NCI-H526 (cell line): Measurements from ENCODE around the gene IL34.
A peak's percentile ranks its signal among the peaks of the same experiment; 100 is the strongest.

Source experiments
- DNase-seq, 2 experiments: peaks; one replicate each; lab custom pipeline; 2025; lab: John Stamatoyannopoulos, UW

The IL34 gene

DNA sequence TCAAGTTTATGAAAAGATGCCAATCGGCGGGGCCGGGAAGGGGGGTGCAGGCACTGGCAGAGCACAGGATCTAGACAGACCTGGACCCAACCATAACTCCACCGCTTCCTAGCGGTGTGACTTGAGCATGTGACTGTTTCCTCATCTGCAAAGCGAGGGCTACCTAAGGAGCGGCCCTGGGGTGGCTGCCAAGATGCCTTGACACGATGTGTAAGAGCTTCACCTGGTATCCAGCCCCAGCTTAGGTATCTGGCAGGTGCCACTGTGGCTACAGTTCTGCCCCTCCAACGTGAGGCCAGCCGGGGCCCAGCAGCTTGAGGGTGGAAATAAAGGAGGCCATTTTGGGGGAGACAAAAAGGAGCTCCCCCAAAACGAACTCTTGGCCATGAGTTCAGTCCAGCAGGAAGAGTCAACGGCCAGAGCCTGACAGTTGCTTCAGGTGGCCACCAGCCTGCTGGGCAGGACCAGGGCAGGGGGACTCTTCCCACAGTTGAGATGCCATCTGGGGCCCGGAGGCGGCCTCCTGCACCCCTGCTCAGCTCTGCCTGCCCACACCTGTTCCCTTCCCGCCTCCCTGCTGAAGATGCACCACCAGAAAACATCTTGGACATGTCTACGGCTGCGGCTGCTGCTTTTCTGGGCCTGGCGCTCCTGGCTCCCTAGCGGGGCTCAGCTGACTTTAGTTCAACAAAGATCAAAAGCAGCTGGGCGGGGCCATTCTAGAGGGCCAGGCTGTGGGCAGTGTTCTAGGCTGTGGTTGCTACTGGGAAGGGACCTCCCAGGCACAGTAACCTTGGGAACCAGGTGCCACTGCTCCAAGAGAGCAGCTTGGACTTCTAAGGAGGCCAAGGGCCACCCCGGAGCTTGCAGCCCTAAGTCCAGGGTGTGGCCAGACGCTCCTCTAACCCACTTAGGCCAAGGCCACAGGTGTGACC is 42.9 kb downstream of the IL34 start:
- no peak for DNase-seq

DNA sequence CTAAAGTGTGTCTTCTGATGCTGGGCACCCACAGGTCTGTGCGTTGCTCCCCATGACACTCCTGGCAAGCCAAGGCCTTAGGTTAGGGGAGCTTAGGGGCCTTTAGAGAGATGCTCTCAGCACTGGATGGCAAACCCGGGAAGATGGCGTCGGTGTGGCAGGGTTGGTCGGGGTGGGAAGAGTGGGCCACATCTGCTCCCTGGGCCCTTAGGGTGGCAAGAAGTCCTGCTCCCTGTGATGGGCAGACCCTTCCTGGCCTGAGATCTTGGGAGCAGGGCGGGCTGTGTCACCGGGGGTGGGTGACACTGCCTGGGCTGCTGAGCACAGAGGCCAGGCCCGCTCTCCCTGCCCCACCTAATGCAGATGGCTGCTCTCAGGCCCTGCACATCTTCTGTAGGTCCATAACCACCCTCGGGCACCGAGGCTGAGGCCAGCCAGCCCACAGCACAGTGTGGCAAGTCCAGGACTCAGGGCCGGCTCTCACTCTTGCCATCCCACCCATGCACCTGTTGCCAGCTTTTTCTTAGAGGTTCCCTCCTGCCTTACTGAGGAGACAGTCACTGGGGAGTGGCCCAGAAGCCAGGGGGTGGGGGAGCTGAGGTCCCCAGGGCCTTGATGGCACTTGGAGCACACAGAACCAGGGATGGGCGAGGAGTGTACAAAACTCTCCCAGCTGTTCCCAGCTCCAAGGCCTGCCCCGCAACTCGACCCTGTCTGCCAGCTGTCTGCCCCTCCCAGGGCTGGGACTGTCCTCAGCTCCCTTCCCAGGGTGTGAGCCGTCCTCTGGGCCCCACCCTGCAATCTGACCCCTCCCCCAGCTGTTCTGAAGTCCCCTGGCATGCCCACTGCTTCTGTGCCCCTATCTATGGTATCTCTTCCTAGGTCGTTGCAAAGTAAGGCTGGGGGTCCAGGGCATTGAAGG is 43.9 kb downstream of the IL34 start:
- no peak for DNase-seq

DNA sequence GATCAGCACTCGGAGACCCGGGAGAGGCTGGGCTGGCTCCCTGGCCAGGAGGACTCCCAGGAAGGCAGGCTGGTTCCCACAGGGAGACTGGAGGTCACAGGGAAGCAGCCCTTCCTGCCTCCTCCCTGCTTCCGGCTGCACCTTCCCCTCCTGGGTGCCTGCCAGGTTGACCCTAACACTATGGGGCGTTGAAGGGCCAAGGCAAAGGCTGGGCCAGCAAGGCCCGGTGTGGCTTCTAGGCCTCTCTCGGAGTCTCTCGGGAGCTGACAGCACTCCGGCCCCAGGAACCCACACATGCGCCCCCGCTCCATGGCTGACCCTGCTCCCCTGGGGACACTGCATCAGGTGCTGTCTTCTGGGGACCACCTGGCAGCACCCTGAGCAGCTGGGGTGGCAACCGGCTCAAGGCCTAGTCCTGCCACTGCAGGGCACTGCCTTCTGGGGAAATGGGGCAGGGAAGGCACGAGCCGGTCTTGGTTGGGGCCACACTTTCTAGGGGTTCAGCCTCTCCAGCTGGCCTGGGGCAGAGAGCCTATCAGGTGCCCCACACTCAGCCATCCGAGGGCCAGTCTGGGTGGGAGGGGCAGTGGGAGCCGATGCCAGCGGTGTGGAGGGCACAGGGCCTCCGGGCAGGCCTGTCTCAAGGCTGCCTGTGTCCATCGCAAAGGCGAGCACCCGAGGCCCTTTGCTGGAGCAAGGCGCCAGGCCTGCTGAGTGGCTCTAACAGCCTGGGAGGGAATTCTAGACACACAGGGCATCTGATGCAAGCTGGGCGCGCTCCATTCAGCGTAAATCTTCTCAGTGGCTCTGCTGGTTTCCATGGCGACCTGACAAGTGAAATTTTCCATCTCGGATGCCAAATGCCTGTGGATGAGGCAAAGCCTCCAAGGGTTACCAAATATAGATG is 45.1 kb downstream of the IL34 start:
- no peak for DNase-seq

DNA sequence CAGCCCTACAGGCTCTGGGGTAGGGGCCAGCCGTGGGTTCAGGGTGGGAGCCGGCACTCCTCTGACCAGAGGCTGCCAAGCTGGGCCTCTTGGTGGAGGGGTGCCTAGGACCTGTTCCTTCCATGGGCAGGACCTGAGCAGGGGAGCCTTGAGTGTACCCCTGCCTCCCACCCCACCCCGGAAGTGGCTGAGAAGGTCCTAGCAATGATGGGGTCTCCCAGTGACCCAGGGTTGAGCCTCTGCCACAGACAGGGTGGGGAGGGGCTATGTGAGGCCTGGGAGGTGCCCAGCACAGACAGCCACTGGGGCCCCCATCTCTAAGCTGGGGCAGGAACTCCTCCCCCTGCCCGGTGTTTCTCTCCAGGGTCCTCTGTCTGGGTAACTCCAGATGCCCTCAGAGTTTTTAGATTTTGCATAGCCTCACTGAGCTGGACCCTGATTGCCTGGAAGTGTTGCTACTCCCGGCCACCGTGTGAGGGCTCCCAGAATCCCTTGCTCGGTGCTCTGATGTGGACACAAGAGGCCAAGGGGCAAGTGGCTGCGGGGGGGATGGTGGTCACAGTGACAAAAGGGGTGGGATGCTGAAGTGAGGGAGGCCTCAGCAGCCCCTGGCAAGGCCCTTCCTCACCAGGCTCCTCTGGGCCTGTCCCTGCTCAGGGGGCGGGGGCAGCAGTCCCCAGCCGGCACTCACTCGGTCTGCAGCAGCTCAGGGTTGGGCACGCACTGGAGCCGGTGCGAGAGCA is 45.9 kb downstream of the IL34 start:
- no peak for DNase-seq

DNA sequence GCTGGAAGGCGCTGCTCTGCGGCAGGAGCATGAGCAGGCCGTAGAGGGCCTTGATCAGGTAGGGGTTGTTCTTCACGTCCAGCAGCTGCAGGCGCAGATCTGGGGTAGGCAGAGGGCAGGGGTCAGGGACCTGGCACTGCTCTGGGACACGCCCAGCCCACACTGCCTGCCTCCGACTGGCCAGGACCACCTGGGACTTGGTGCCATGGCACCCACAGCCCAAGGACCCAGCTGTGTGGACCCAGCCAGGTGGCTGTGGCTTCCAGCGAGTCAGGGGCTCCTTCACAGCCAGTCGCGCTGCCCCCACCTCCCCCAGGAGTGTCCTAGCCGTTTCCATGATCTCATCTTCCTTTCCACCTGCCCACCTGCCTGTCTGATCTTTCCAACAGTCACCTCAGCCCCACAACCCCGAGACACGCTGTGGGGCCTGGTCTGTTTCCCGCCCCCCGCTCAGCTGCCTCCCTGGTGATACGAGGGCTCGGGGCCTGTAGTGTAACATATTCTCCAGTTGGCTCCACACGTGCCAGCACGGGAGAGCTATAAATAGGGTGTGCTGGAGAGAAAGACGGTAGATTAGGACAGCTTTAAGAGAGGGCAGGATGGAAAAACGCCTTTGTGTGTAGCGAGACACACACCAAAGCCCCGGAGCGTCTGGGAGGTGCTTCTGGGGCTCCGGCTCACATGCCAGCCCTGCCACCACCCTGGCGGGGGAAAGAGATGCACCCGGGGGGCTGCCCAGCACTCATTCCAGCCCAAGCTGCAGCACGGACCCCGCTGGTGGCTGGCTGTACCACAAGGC is 46.7 kb downstream of the IL34 start:
- DNase-seq: peak in 1 of 2 experiments; percentile 5

DNA sequence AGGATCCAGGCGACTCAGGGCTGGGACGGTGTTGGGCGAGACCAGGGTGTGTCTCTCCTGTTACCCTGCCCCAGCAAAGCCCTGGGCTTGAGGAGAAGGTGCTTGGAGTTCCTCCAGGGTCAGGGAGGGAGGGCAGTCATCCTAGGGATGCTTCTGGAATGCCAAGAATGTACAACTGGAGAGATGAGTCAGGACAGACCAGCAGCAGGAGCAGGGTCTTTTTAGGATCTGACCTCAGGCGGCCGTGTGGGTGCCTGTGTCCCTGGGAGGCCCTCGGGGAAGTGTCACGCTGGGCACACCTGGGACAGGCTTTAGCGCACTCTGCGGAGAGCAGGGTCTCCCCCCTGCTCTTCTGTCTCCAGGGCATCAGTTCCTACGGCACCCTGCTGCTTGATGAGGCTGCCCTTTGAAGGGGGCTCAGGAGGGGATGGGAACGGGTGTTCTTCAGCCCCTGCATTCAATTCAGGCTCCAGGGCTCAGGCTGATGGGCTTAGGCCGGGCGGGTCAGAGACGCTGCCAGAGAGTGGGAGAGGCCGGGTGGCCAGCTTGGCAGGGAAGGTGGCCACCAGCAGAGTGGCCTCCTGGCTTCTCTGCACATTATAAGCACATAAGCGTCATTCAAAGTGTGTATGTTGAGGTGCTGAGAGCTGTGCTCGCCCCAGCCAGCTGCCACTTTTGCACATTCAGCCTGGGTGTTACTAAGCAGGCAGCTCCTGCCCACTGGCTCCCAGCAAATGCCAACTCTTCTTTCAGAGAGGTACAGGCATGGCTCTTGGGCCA is 47.9 kb downstream of the IL34 start:
- DNase-seq: no peak

DNA sequence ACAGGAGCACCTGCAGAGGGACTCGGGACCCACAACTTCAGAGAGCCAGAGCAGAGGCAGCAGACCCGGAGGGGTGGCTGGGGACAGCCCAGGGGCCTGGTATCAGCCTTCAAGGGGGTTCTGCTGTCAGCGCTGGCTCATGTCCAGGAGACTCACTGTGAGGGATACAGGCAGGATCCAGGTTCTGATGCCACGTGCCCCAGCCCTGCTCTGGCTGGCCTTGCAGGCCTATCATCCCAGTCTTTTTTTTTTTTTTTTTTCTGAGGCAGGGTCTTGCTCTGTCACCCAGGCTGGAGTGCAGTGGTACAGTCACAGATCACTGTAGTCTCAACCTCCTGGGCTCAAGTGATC is 48.5 kb downstream of the IL34 start:
- no peak for DNase-seq

DNA sequence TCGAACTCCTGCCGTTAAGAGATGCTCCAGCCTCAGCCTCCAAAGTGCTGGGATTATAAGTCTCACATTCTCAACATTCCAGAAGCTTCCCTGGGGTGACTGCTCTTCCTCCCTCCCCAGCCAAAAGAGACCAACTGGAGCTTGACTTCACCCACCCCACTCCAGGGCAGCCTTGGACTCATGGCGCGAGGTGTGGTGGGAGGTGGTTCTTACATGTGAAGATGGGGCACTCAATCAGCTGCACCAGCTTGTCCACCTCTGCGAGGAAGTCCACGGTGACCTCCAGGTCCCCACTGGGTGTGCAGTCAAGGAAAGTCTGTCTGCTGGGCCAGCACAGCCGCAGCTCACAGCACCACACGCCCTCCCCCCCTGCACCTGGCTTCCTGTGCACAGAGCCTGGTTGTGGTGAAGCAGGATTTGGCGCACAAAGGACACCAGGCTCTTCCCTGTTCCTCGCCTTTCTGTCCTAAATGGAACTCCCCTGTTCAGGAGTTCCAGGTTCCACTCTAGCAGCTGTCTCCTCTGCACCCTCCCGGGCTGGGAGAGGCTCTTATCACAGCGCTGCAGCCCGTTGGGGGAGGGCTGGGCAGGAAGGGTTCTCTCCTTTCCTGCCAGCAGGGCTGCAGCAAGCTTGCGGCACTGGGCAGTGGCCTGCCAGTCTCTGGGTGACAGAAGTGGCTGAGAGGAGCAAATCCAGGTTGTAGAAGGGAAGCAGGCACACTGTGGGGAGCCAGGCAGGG is 49.1 kb downstream of the IL34 start:
- no peak for DNase-seq

DNA sequence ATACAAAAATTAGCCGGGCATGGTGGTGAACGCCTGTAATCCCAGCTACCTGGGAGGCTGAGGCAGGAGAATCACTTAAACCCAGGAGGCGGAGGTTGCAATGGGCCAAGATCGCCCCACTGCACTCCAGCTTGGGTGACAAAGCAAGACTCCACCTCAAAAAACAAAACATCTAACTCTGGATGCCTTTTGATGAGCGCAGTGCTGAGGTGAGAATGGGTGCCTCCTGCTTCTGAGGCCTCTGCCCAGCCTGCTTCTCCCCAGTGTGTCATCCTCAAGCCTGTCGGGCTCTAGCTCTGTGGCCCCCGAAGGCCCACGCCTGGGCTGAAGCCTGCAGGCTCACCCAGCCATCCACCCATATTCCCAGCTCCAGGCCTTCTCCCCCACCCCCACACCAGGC is 50.0 kb downstream of the IL34 start:
- no peak for DNase-seq

DNA sequence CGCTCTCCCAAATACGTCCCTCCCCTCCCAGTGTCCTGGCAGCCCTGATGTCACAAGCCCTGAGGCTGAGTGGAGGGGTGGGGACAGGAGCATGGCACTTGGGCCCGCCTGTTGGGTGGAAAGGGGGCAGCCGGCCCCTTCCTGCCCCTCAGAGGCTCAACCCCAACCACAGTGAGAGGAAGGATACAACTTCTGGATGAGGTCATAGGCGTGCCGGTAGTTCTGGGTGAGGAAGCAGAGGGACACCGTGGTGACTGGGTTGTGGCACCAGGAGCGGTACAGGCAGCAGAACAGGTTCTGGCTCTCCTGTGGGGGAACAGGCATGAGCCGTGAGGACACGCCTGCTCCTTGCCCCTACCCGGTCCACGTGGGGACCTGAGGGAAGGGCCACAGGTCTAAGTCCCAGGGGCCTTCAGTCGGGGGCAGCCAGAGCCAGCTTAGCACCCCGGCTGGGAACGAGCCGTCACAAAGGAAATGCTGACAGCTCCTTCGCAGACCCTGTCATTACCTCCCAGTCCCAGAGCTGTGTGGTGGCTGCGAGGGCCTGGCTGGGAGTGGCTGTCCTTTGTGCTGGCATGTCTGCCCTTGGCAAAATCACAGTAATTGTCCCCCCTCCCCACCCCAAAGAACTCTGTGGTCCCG is 50.7 kb downstream of the IL34 start:
- DNase-seq: no peak

DNA sequence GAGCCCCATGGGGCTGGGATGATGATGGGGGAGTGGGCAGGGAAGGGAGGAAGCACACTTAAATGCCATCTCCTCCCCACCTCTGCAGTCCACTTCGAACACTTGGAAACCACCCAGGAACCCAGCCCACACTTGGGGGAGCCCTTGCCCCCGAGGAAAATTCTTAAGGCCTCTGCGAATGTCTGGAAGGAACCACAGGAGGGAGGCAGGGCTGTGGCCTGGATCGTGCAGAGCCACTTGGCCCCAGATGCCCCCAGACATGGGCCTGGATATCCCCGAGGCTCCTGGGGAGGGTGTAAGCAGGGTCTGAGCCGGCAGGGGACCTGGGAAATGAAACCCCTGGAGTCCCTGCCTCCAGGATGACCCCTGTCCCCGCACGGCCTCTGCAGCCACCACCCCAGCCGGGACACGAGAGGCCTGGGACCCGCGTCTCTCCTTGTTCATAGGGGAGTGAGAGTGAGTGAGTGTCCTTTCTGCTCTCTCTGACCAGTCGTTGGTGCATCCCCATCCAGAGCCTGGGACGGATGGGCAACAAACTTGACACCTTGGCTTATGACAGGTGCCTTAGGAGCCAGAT is 51.3 kb downstream of the IL34 start:
- no peak for DNase-seq

DNA sequence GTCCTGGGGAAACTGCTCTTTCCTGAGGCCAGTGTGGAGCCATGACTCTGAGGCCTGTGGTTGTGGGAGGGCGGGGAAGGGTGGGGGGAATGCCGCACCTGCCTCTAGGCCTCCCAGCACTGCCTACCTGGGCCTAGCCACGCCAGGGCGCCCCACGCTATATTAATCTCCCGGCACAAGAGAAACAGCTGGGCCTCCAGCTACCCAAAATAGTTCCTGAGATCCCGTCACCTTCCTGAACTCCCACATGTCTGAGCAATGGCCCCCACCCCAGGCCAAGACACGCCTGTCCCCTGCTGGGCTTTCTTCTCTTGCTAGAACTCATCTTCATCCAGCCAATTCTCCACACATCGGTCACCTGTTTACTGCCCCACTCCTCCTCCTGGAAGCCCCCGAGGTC is 52.5 kb downstream of the IL34 start:
- no peak for DNase-seq

DNA sequence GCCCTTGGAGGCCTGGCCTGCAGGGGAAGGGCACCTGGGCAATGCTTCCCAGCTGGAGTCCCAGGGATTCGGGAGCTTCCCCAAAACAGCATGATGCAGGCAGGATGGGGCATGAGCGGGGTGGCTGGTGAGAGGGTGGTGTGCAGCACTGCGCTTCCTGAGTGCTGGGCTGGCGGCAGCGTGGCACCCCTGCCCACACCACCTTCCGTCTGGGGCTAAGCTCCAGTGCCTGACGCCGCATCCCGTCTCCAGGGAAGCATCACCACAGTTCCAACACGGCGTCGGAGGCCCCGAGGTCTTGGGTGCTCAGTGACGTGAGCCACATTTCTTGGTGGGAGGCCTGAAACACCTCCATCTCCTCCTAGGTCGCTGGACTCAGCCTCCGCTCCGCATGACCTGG is 53.3 kb downstream of the IL34 start:
- no peak for DNase-seq

DNA sequence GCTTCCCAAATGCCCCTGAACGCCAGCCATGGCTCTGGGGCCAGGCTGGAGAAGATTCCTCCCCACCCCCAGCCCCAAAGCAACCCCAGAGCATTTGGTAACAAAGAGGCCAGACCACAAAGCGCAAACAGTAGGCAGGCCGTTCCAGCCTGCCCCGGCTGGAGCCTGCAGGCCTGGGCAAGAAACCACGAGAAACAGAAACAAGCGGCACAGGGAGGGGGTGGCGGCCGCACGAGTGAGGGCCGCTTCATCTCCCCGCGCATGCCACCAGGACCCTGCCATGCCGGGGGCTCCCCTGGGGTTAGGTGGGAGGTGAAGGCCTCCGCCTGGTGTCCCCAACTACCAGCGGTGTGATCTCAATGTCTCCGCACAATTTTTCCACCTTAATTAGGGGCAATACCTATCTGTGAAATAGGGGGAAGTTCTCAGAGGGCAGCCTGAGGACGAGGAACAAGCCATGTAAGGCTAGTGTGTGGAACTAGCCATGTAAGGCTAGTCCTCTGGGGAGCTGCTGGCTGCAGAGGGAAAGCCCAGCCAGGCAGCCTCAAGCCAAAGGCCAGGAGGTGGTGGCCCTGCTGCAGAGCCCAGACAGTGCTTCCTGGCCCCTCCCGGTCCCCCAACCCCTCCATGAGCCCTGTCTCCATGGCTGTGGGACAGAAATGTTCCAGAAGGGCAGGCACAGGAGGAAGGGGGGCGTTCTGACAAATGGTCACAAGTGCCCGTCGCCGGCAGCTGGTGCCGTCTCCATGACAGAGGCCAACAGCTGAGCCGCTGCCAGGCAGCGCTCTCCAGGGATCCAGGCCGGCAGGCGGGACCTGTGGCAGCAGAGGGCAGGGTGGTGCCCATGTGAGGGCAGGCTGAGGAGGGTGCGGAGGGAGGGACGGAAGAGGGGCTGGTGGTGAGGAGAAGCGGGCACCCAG is 54.0 kb downstream of the IL34 start:
- no peak for DNase-seq

DNA sequence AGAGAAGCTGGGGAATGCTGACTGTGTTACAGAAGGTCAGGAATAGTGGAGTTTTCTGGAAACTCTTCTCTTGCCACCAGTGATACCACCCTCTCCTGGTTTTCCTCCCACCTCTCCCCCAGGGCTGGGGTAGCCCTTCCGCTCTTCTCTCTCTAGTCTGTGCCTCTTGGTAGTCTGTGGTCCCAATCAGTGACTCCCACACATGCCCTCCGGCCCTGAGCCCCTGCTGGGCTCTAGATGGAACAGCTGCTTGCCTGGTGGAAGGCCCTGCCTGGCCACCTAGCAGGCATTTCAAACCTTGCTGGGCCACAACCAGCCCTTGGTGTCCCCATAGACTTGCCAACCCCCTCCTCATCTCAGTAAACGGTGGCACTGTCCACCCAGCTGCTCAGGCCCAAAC is 54.7 kb downstream of the IL34 start:
- no peak for DNase-seq

DNA sequence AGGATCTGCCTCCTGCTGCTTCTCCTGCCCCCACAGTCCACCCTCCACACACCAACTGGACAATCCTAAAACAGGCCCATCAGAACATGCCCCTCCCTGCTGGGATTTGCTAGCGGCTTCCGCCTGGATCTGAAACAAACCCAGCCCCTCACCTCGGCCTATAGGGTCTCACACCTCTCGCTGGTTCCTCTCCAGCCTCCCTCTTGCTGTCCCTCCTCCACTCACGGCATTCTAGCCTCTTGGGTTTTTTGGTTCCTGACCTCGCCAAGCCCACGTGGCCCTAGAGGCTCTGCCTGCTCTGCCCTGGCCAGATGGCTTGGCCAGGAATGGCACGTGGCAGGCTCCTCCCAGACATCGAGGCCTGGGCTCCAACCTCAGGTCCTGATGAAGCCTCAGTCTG is 55.2 kb downstream of the IL34 start:
- no peak for DNase-seq

DNA sequence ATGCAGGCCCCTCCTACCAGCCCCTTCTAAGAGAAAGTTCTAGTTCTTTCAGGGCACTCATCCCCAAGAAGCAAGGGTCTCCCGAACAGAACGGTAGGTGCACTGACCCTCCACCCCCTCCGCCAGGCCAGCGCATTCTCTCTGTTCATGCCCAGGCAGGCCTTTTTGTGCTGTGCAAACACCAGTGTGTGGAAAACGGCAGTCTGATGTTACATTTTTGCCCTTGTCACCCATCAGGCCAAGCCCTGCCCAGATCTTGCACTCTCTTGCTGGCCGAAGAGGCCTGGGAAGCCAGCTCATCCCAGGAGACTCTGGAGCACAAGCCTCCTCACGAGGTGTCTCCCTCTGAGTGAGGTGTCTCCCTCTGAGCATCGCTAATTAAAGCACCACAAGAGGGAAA is 55.6 kb downstream of the IL34 start:
- no peak for DNase-seq
